H1 (cell line): ENCODE data around the gene TNC. TPM values are rescaled to one million over a fixed set of nuclear protein-coding genes. Genes with fewer than 3 reads are reported as not detected.

Experiments used
- CTCF ChIA-PET: fragments of 300-600 bp; sonication (Branson Sonifier 250); formaldehyde crosslinking; loops from one replicate; lab custom pipeline; 2021; ENCODE audit not compliant: partially characterized antibody; lab: Charles Lee
- POLR2A ChIA-PET: fragments of 300-600 bp; sonication (Branson Sonifier 250); formaldehyde crosslinking; loops from one replicate; lab custom pipeline; 2021; ENCODE audit warnings: inconsistent platforms; ENCODE audit not compliant: partially characterized antibody; lab: Charles Lee
- DNase-seq, 2 experiments: peaks; one replicate each; pipeline versions ENCODE4 v3.0.0 to v3.0.0-alpha.2; 2010 to 2022; ENCODE audit warnings: low spot score in 2 of 2, low read depth in 1 of 2, mixed read lengths in 1 of 2
- FAIRE-seq: peaks from 2 replicates; lab custom pipeline; 2011; peaks lifted over from hg19 to GRCh38; lab: Jason Lieb, UNC
- H2AFZ ChIP-seq: 2 replicates; pipeline ENCODE4 v1.8.1; 2012; ENCODE audit warnings: low read length, inconsistent platforms
- H2AK5ac ChIP-seq: 2 replicates; pipeline ENCODE4 v1.6.1; 2013; ENCODE audit warnings: low read depth, low read length
- H2BK120ac ChIP-seq: replicated peaks from 2 replicates; pipeline ENCODE3; 2013; ENCODE audit warnings: low read depth, low read length, inconsistent platforms
- H2BK12ac ChIP-seq: 2 replicates; pipeline ENCODE4 v1.6.1; 2013; ENCODE audit warnings: low read depth, low read length
- H2BK15ac ChIP-seq: 2 replicates; pipeline ENCODE4 v1.6.1; 2013; ENCODE audit warnings: low read length
- H2BK20ac ChIP-seq: 2 replicates; pipeline ENCODE4 v1.6.1; 2013; ENCODE audit warnings: low read length
- H2BK5ac ChIP-seq: 2 replicates; pipeline ENCODE4 v1.6.1; 2013; ENCODE audit warnings: low read depth, low read length
- H3K14ac ChIP-seq: 2 replicates; pipeline ENCODE4 v1.6.1; 2013; ENCODE audit warnings: inconsistent platforms; ENCODE audit not compliant: insufficient read length
- H3K18ac ChIP-seq: 2 replicates; pipeline ENCODE4 v1.6.1; 2013; ENCODE audit warnings: low read length; ENCODE audit errors: extremely low read depth
- H3K23ac ChIP-seq: 2 replicates; pipeline ENCODE4 v1.6.1; 2013; ENCODE audit warnings: inconsistent platforms; ENCODE audit not compliant: insufficient read length
- H3K23me2 ChIP-seq: 2 replicates; pipeline ENCODE4 v1.6.1; 2013; ENCODE audit warnings: low read depth, low read length
- H3K27ac ChIP-seq: 2 replicates; pipeline ENCODE4 v1.6.1; 2011; ENCODE audit warnings: low read depth, low read length, inconsistent platforms
- H3K27me3 ChIP-seq, 4 experiments: replicated peaks in 1 of 4; 1 replicate in 1 of 4; 2 replicates in 3 of 4; pipeline versions ENCODE4 v1.6.1 to v1.8.1; 2011 to 2013; ENCODE audit warnings: low read length in 3 of 4, mild to moderate bottlenecking in 3 of 4, inconsistent platforms in 2 of 4, mixed read lengths in 2 of 4, moderate library complexity in 1 of 4; ENCODE audit not compliant: control insufficient read depth in 3 of 4, insufficient read depth in 3 of 4; ENCODE audit errors: extremely low read depth in 1 of 4
- H3K36me3 ChIP-seq, 4 experiments: 2 replicates each; pipeline versions ENCODE4 v1.6.1 to v1.8.1; 2011 to 2013; ENCODE audit warnings: mild to moderate bottlenecking in 4 of 4, low read length in 3 of 4, moderate library complexity in 2 of 4, control low read depth in 1 of 4, inconsistent platforms in 1 of 4; ENCODE audit not compliant: insufficient read depth in 4 of 4, control insufficient read depth in 2 of 4
- H3K4ac ChIP-seq: replicated peaks from 2 replicates; pipeline ENCODE3; 2013; ENCODE audit warnings: low read length, low read depth, mixed read lengths, inconsistent platforms; ENCODE audit not compliant: insufficient read length
- H3K4me1 ChIP-seq, 4 experiments: replicated peaks in 1 of 4; 1 replicate in 1 of 4; 2 replicates in 3 of 4; pipeline versions ENCODE4 v1.6.1 to v1.8.1; 2011 to 2013; ENCODE audit warnings: low read length in 3 of 4, inconsistent platforms in 2 of 4, mixed read lengths in 1 of 4; ENCODE audit not compliant: insufficient read depth in 4 of 4, control insufficient read depth in 3 of 4
- H3K4me2 ChIP-seq, 2 experiments: 2 replicates each; pipeline versions ENCODE4 v1.6.1 to v1.8.1; 2011 to 2013; ENCODE audit warnings: low read depth in 2 of 2, low read length in 2 of 2, control low read depth in 1 of 2, inconsistent platforms in 1 of 2, mild to moderate bottlenecking in 1 of 2; ENCODE audit not compliant: insufficient read depth in 1 of 2
- H3K4me3 ChIP-seq, 4 experiments: fragments of 200-600, 300-600 bp in 1 of 4; sonication (generic), shearing (Covaris generic), sonication (Bioruptor Twin) in 1 of 4; 2 replicates each; pipeline versions ENCODE4 v1.5.1 to v1.8.1; 2011 to 2016; ENCODE audit warnings: low read length in 4 of 4, low read depth in 3 of 4, control low read depth in 2 of 4, inconsistent platforms in 2 of 4, mild to moderate bottlenecking in 2 of 4, mixed read lengths in 1 of 4, moderate library complexity in 1 of 4; ENCODE audit not compliant: insufficient read depth in 2 of 4; ENCODE audit errors: extremely low read depth in 1 of 4
- H3K56ac ChIP-seq: replicated peaks from 2 replicates; pipeline ENCODE3; 2013; ENCODE audit warnings: low read depth, mild to moderate bottlenecking, mixed read lengths, low read length, inconsistent platforms; ENCODE audit not compliant: insufficient read length
- H3K79me1 ChIP-seq: 2 replicates; pipeline ENCODE4 v1.6.1; 2013; ENCODE audit warnings: low read depth, low read length, control low read depth
- H3K79me2 ChIP-seq, 2 experiments: 2 replicates each; pipeline versions ENCODE4 v1.6.1 to v1.8.1; 2012 to 2013; ENCODE audit warnings: low read length in 2 of 2, mild to moderate bottlenecking in 2 of 2, inconsistent platforms in 1 of 2; ENCODE audit not compliant: insufficient read depth in 2 of 2, control insufficient read depth in 1 of 2
- H3K9ac ChIP-seq, 4 experiments: replicated peaks in 1 of 4; 1 replicate in 1 of 4; 2 replicates in 3 of 4; pipeline versions ENCODE4 v1.6.1 to v1.8.1; 2011 to 2013; ENCODE audit warnings: low read depth in 3 of 4, low read length in 3 of 4, control low read depth in 2 of 4, mild to moderate bottlenecking in 2 of 4, moderate library complexity in 2 of 4, inconsistent platforms in 1 of 4; ENCODE audit errors: extremely low read depth in 1 of 4
- H3K9me3 ChIP-seq, 2 experiments: 2 replicates each; pipeline versions ENCODE4 v1.6.1 to v1.8.1; 2012 to 2013; ENCODE audit warnings: mild to moderate bottlenecking in 2 of 2, moderate library complexity in 2 of 2, control low read depth in 1 of 2, inconsistent platforms in 1 of 2, low read depth in 1 of 2, low read length in 1 of 2, mixed read lengths in 1 of 2; ENCODE audit not compliant: insufficient read depth in 2 of 2
- H4K20me1 ChIP-seq, 2 experiments: replicated peaks in 1 of 2; 2 replicates each; pipeline versions ENCODE3 to v1.8.1; 2011 to 2013; ENCODE audit warnings: inconsistent platforms in 2 of 2, low read length in 2 of 2, mild to moderate bottlenecking in 1 of 2; ENCODE audit not compliant: insufficient read depth in 2 of 2, control insufficient read depth in 1 of 2
- H4K5ac ChIP-seq: 2 replicates; pipeline ENCODE4 v1.6.1; 2013; ENCODE audit warnings: low read length, low read depth, mixed read lengths, inconsistent platforms; ENCODE audit not compliant: insufficient read length
- H4K8ac ChIP-seq: 2 replicates; pipeline ENCODE4 v1.8.0; 2013; ENCODE audit warnings: mild to moderate bottlenecking, moderate library complexity, low read length, inconsistent platforms; ENCODE audit not compliant: insufficient read depth; ENCODE audit errors: extremely low read depth
- H4K91ac ChIP-seq: replicated peaks from 2 replicates; pipeline ENCODE3; 2013; ENCODE audit warnings: low read length, mixed read lengths, inconsistent platforms; ENCODE audit not compliant: insufficient read length
- ASH2L ChIP-seq: fragments of 200-600, 300-600 bp; sonication (generic); IDR thresholded peaks from one replicate; pipeline ENCODE4 v1.7.1; 2017; ENCODE audit warnings: low read length
- E2F6 ChIP-seq: IDR thresholded peaks from 2 replicates; pipeline ENCODE4 v1.6.1; 2012; ENCODE audit warnings: inconsistent platforms
- EGR1 ChIP-seq: IDR thresholded peaks from 2 replicates; pipeline ENCODE4 v1.6.1; 2011; ENCODE audit warnings: low read depth, low read length, borderline replicate concordance
- JUN ChIP-seq: IDR thresholded peaks from 2 replicates; pipeline ENCODE4 v1.6.1; 2011; ENCODE audit warnings: low read depth, mild to moderate bottlenecking, improper control_type of control experiment, low read length
- KDM1A ChIP-seq: fragments of 200-600, 300-600 bp; sonication (generic); IDR thresholded peaks from 2 replicates; pipeline ENCODE4 v1.7.1; 2016; ENCODE audit warnings: mild to moderate bottlenecking, low read length, borderline replicate concordance
- RFX5 ChIP-seq: IDR thresholded peaks from 2 replicates; pipeline ENCODE4 v1.6.1; 2011; ENCODE audit warnings: low read depth, low read length, improper control_type of control experiment, borderline replicate concordance
- SP1 ChIP-seq: IDR thresholded peaks from 2 replicates; pipeline ENCODE4 v1.6.1; 2011; ENCODE audit warnings: low read depth, low read length
- WGBS, 2 experiments: shearing (Covaris generic) in 1 of 2; methylation state at CpG; one replicate each; pipeline versions ENCODE4 v1.1.6 to v1.1.7; 2013 to 2015; ENCODE audit warnings: low lambda C conversion rate in 2 of 2, mixed read lengths in 2 of 2, inconsistent platforms in 1 of 2, low coverage in 1 of 2, missing lambda C conversion rate in 1 of 2; ENCODE audit not compliant: insufficient replicate concordance in 2 of 2, insufficient coverage in 1 of 2, insufficient read length in 1 of 2; ENCODE audit errors: extremely low coverage in 1 of 2, missing lambda C conversion rate in 1 of 2; 5-methylcytosine and 5-hydroxymethylcytosine counted together
- polyA plus RNA-seq, 7 experiments: library from polyadenylated mRNA; depleted of rRNA in 3 of 7; stranded (reverse) in 5 of 7; unstranded in 2 of 7; fragments of >200 nt in 5 of 7; fragments of 200-250 nt in 2 of 7; gene quantifications; 1 replicate in 5 of 7; 2 replicates in 1 of 7; 4 replicates in 1 of 7; pipeline versions ENCODE4 v1.2.1 to v1.2.3, GENCODE V29; 2011 to 2013; ENCODE audit warnings: missing spikeins in 2 of 7, mixed read lengths in 2 of 7
- total RNA-seq: library from RNA; stranded (reverse); fragmentation: NEBNext Ultra II Directional; extraction: Animal tissue kit (Norgen Biotek cat#: 25700); gene quantifications from 2 replicates; pipeline ENCODE4 v1.2.1, GENCODE V29; 2021
- TF ChIP-seq, protein P1 (sequence below): IDR thresholded peaks from 2 replicates; pipeline ENCODE4 v1.6.1; 2011; ENCODE audit warnings: low read length, improper control_type of control experiment

Gene TNC
- total and polyA plus RNA-seq, 2 of the 8 experiments (the other 6 are each of a cell fraction or from before 2014, with no cell fraction given): 6.2 to 11.4 TPM

DNA sequence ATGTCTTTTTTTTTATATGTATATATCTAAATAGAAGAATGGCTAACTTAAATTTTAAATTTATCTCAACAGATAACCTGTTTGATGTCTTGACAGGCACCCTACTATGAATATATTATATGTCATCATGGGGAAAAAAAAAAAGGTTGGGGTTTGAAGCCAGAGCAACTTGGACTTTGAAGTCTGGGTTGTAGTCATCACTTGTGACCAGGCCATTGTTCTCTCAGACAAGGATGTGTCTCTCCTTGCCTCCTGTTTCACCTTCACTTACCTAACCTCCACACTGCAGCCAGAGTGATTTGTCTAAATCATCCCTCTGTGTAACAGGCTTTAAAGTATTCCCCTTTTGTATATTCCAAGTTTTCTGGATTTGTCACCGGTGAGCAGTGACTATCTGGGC, 130.8 kb downstream of the TNC start:
- no peak overlapping the region for H3K18ac ChIP-seq
- no peaks in the 10 kb centered on the region for H3K4me1 ChIP-seq
- H2BK120ac ChIP-seq: no peak overlapping the region
- no peak overlapping the region for H2AFZ ChIP-seq
- CTCF ChIA-PET: no interaction called here
- DNase-seq (no peak), FAIRE-seq (no peak)
- no peak overlapping the region for H2BK15ac ChIP-seq
- no peak overlapping the region for H4K5ac ChIP-seq
- no peaks in the 10 kb centered on the region for H3K79me1 ChIP-seq
- H3K36me3 ChIP-seq: no peaks in the 10 kb centered on the region
- H3K9ac ChIP-seq: no peak overlapping the region
- H3K79me2 ChIP-seq: no peaks in the 10 kb centered on the region
- H4K91ac ChIP-seq: no peak overlapping the region
- no peaks in the 10 kb centered on the region; the same call in 1 of the 2 replicates for H3K23me2 ChIP-seq
- H3K4me2 ChIP-seq: no peak overlapping the region
- no peak overlapping the region for H3K14ac ChIP-seq
- no peaks in the 10 kb centered on the region for H3K9me3 ChIP-seq
- POLR2A ChIA-PET: no interaction called here
- peaks cover 0 to 2% (median 0%) of the 10 kb centered on the region in 4 experiments; a peak in 2 of 7 replicates for H3K27me3 ChIP-seq
- H2BK20ac ChIP-seq: no peak overlapping the region
- WGBS, 2 experiments: 93% methylated on average over 1 of the region's 1 CpG; no CpG with 5 or more reads in 1 of the 2 experiments
- no peak overlapping the region for H2BK5ac ChIP-seq
- H4K20me1 ChIP-seq: no peaks in the 10 kb centered on the region
- H3K27ac ChIP-seq: no peak overlapping the region
- no peak overlapping the region for H3K4me3 ChIP-seq
- no peak overlapping the region for H3K4ac ChIP-seq
- H4K8ac ChIP-seq: no peak overlapping the region
- H3K56ac ChIP-seq: no peak overlapping the region
- H2BK12ac ChIP-seq: no peak overlapping the region
- H2AK5ac ChIP-seq: no peak overlapping the region
- H3K23ac ChIP-seq: no peak overlapping the region
- TF ChIP-seq EGR1: no peak
- TF ChIP-seq KDM1A: no peak
- TF ChIP-seq RFX5: no peak
- TF ChIP-seq, protein P1, sequence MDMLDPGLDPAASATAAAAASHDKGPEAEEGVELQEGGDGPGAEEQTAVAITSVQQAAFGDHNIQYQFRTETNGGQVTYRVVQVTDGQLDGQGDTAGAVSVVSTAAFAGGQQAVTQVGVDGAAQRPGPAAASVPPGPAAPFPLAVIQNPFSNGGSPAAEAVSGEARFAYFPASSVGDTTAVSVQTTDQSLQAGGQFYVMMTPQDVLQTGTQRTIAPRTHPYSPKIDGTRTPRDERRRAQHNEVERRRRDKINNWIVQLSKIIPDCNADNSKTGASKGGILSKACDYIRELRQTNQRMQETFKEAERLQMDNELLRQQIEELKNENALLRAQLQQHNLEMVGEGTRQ: no peak
- TF ChIP-seq JUN: no peak
- TF ChIP-seq ASH2L: no peak
- TF ChIP-seq SP1: no peak
- TF ChIP-seq E2F6: no peak
